PC-3 (cell line): ENCODE measurements around the gene PTBP2. TPM values are rescaled to one million over a fixed set of nuclear protein-coding genes. Genes with fewer than 3 reads are reported as not detected.

ENCODE experiments used
- ATAC-seq: fragments of 200-7000 bp; cut with Tn5 transposase; 2 replicates; pipeline ENCODE4 v1.9.1; 2020; ENCODE audit warnings: mild to moderate bottlenecking, moderate library complexity
- BruUV-seq: library from RNA; stranded (reverse); fragments of 400-500 nt; replicated peaks from 2 replicates; lab custom pipeline; 2021; lab: Mats Ljungman, UMichigan
- CTCF ChIA-PET: fragments of 300-600 bp; sonication (Branson Sonifier 250); formaldehyde crosslinking; loops from one replicate; lab custom pipeline; 2022; ENCODE audit warnings: antibody characterized with exemption; lab: Charles Lee
- POLR2A ChIA-PET: fragments of 300-600 bp; sonication (Branson Sonifier 250); formaldehyde crosslinking; loops from one replicate; lab custom pipeline; 2022; ENCODE audit warnings: antibody characterized with exemption; ENCODE audit not compliant: unreplicated experiment; lab: Charles Lee
- DNase-seq: peaks from one replicate; pipeline ENCODE4 v3.0.0-alpha.2; 2015
- H2AFZ ChIP-seq: fragments of 300-600 bp; sonication (generic); 2 replicates; pipeline ENCODE4 v1.6.0; 2016; ENCODE audit warnings: antibody characterized with exemption, low read length
- H3F3A ChIP-seq: fragments of 300-600 bp; sonication (generic); one replicate; pipeline ENCODE4 v1.6.0; 2017; ENCODE audit warnings: antibody characterized with exemption, low read length, control low read depth, mild to moderate bottlenecking; ENCODE audit not compliant: unreplicated experiment
- H3K27ac ChIP-seq: fragments of 300-600 bp; sonication (generic); 2 replicates; pipeline ENCODE4 v1.5.1; 2016; ENCODE audit warnings: mild to moderate bottlenecking, low read length
- H3K27me3 ChIP-seq: fragments of 300-600 bp; sonication (generic); 2 replicates; pipeline ENCODE4 v1.6.1; 2016; ENCODE audit warnings: low read length, mixed read lengths
- H3K36me3 ChIP-seq: fragments of 300-600 bp; sonication (generic); 2 replicates; pipeline ENCODE4 v1.6.1; 2016; ENCODE audit warnings: low read depth, mixed run types, low read length, mixed read lengths
- H3K4me1 ChIP-seq: fragments of 300-600 bp; sonication (generic); 2 replicates; pipeline ENCODE4 v1.5.1; 2016; ENCODE audit warnings: low read length; ENCODE audit not compliant: insufficient read depth
- H3K4me2 ChIP-seq: fragments of 300-600 bp; sonication (generic); 2 replicates; pipeline ENCODE4 v1.6.0; 2016; ENCODE audit warnings: low read length
- H3K4me3 ChIP-seq: fragments of 300-600 bp; sonication (generic); 2 replicates; pipeline ENCODE4 v1.5.1; 2016; ENCODE audit warnings: mild to moderate bottlenecking, low read length, mixed read lengths
- H3K79me2 ChIP-seq: fragments of 300-600 bp; sonication (generic); 2 replicates; pipeline ENCODE4 v1.6.1; 2017; ENCODE audit warnings: low read length, mixed read lengths
- H3K9ac ChIP-seq: fragments of 300-600 bp; sonication (generic); 2 replicates; pipeline ENCODE4 v1.6.0; 2016; ENCODE audit warnings: mild to moderate bottlenecking, low read length
- H3K9me2 ChIP-seq: fragments of 300-600 bp; sonication (generic); replicated peaks from 2 replicates; pipeline ENCODE4 v1.6.1; 2016; ENCODE audit warnings: mixed run types, low read length, mixed read lengths
- H3K9me3 ChIP-seq: fragments of 300-600 bp; sonication (generic); 2 replicates; pipeline ENCODE4 v1.6.1; 2016; ENCODE audit warnings: low read length, mixed read lengths
- H4K20me1 ChIP-seq: fragments of 300-600 bp; sonication (generic); 2 replicates; pipeline ENCODE4 v1.6.1; 2016; ENCODE audit warnings: low read length, mixed read lengths
- CTCF ChIP-seq: fragments of 300-600 bp; sonication (generic); conservative IDR thresholded peaks from 2 replicates; pipeline ENCODE4 v1.5.1; 2017; ENCODE audit warnings: antibody characterized with exemption, low read depth, mild to moderate bottlenecking, low read length
- EZH2 ChIP-seq: fragments of 300-600 bp; sonication (generic); IDR thresholded peaks from one replicate; pipeline ENCODE4 v1.6.1; 2017; ENCODE audit warnings: antibody characterized with exemption, mild to moderate bottlenecking, low read length; ENCODE audit not compliant: unreplicated experiment
- EZH2phosphoT487 ChIP-seq: fragments of 300-600 bp; sonication (generic); IDR thresholded peaks from 2 replicates; pipeline ENCODE4 v1.6.1; 2018; ENCODE audit warnings: mild to moderate bottlenecking, antibody characterized with exemption, low read length, borderline replicate concordance
- intact Hi-C: fragments of 100-400 bp; cut with micrococcal nuclease; formaldehyde crosslinking; loops from 2 replicates; pipeline ENCODE4 v1.9.0; 2023
- total RNA-seq: library from RNA; depleted of rRNA; stranded (reverse); fragments of >200 nt; gene quantifications from 2 replicates; pipeline ENCODE4 v1.2.3, GENCODE V29; 2014

PTBP2 gene
- total RNA-seq, 1 experiment from 2014 or later = 18.6 TPM

GRCh38 chr1:96845464-96845863 is 123.9 kb downstream of the PTBP2 start:
- CTCF ChIA-PET = interaction anchor here (0.6 kb wide), 1 partner anchor 1492 kb away, joined by 3 read pairs; no protein-coding TSS in a partner anchor
- Histone ChIP-seq H3K36me3 (no peaks in the 10 kb centered on the region), H3K4me2 (no peak overlapping the region), H3K79me2 (no peaks in the 10 kb centered on the region), H3F3A (no peaks in the 10 kb centered on the region), H3K9me3 (no peaks in the 10 kb centered on the region), H3K27me3 (no peaks in the 10 kb centered on the region), H3K9ac (no peak overlapping the region), H3K4me3 (no peak overlapping the region), H3K4me1 (no peaks in the 10 kb centered on the region), H4K20me1 (no peaks in the 10 kb centered on the region), H3K27ac (no peak overlapping the region), H2AFZ (no peak overlapping the region), H3K9me2 (no peaks in the 10 kb centered on the region)
- DNase-seq (peak; percentile 54), ATAC-seq (peak; percentile 91)
- BruUV-seq = no TSS peak
- intact Hi-C loops = loop anchor here (5.0 kb wide), 1 partner anchor 608 kb away; no protein-coding TSS in a partner anchor
- POLR2A ChIA-PET = no interaction called here
- TF ChIP-seq CTCF = peak; percentile 87
- TF ChIP-seq EZH2 = no peak

- Histone ChIP-seq H3F3A (no peaks in the 10 kb centered on the region), H2AFZ (no peak overlapping the region), H4K20me1 (no peaks in the 10 kb centered on the region), H3K4me2 (no peak overlapping the region), H3K9ac (no peak overlapping the region), H3K79me2 (no peaks in the 10 kb centered on the region), H3K9me3 (no peaks in the 10 kb centered on the region), H3K36me3 (no peaks in the 10 kb centered on the region), H3K4me3 (no peak overlapping the region), H3K27ac (no peak overlapping the region), H3K27me3 (no peaks in the 10 kb centered on the region), H3K9me2 (no peaks in the 10 kb centered on the region), H3K4me1 (peaks cover 4% of the 10 kb centered on the region)
- POLR2A ChIA-PET = no interaction called here
- intact Hi-C loops = no loop called here
- no peak for TF ChIP-seq EZH2
- no peak for TF ChIP-seq EZH2phosphoT487
- no peak for TF ChIP-seq CTCF
- DNase-seq (no peak), ATAC-seq (no peak)
- CTCF ChIA-PET = no interaction called here
- BruUV-seq = no TSS peak
Measured at GRCh38 chr1:96861836-96862235, 140.3 kb downstream of the PTBP2 start.

GRCh38 chr1:96863449-96863848 is 141.9 kb downstream of the PTBP2 start:
- H3K79me2 ChIP-seq = no peaks in the 10 kb centered on the region
- peak; percentile 16 for DNase-seq
- ChIA-PET CTCF (no interaction called here), POLR2A (no interaction called here)
- H3K4me2 ChIP-seq = no peak overlapping the region
- H3K9ac ChIP-seq = no peak overlapping the region
- no peak overlapping the region for H2AFZ ChIP-seq
- no TSS peak for BruUV-seq
- no peaks in the 10 kb centered on the region for H4K20me1 ChIP-seq
- intact Hi-C loops = no loop called here
- H3K9me3 ChIP-seq = no peaks in the 10 kb centered on the region
- H3K9me2 ChIP-seq = no peaks in the 10 kb centered on the region
- H3K27ac ChIP-seq = no peak overlapping the region
- H3F3A ChIP-seq = no peaks in the 10 kb centered on the region
- peak; percentile 35 for ATAC-seq
- no peak overlapping the region for H3K4me3 ChIP-seq
- H3K27me3 ChIP-seq = no peaks in the 10 kb centered on the region
- no peaks in the 10 kb centered on the region for H3K36me3 ChIP-seq
- TF ChIP-seq EZH2phosphoT487 (no peak), EZH2 (no peak), CTCF (no peak)
- H3K4me1 ChIP-seq = peaks cover 4% of the 10 kb centered on the region
